H1 (cell line): Measurements from ENCODE around the gene OSCAR.

Experiments used
- ASH2L ChIP-seq: fragments of 200-600, 300-600 bp; sonication (generic); IDR thresholded peaks from one replicate; pipeline ENCODE4 v1.7.1; 2017; ENCODE audit warnings: low read length
- EP300 ChIP-seq, 2 experiments: IDR thresholded peaks; 1 replicate in 1 of 2; 2 replicates in 1 of 2; pipeline ENCODE4 v1.6.1; 2011 to 2012; ENCODE audit warnings: low read depth in 2 of 2, low read length in 2 of 2, mild to moderate bottlenecking in 2 of 2, borderline replicate concordance in 1 of 2, inconsistent platforms in 1 of 2, moderate library complexity in 1 of 2
- EZH2 ChIP-seq: fragments of 200-600 bp; sonication (generic); IDR thresholded peaks from 2 replicates; pipeline ENCODE4 v1.7.1; 2012; ENCODE audit warnings: low read depth, mild to moderate bottlenecking, moderate library complexity, low read length, inconsistent platforms; ENCODE audit not compliant: severe bottlenecking
- FOSL1 ChIP-seq: IDR thresholded peaks from 2 replicates; pipeline ENCODE4 v1.6.1; 2011; ENCODE audit warnings: mild to moderate bottlenecking, low read depth, low read length, moderate library complexity; ENCODE audit not compliant: insufficient read depth
- GABPA ChIP-seq: IDR thresholded peaks from 2 replicates; pipeline ENCODE4 v1.6.1; 2011; ENCODE audit warnings: mild to moderate bottlenecking, low read length, moderate library complexity, borderline replicate concordance; ENCODE audit not compliant: insufficient read depth
- HDAC2 ChIP-seq, 2 experiments: fragments of 300-600 bp in 1 of 2; sonication (generic) in 1 of 2; IDR thresholded peaks; 2 replicates each; pipeline ENCODE4 v1.6.1; 2011 to 2012; ENCODE audit warnings: low read depth in 2 of 2, low read length in 2 of 2, mild to moderate bottlenecking in 2 of 2, moderate library complexity in 2 of 2, borderline replicate concordance in 1 of 2, inconsistent platforms in 1 of 2
- POLR2A ChIP-seq, 2 experiments: IDR thresholded peaks; 1 replicate in 1 of 2; 2 replicates in 1 of 2; pipeline ENCODE4 v1.6.1; 2011; ENCODE audit warnings: low read depth in 2 of 2, low read length in 2 of 2, mild to moderate bottlenecking in 2 of 2; ENCODE audit errors: control extremely low read depth in 1 of 2
- SAP30 ChIP-seq: fragments of 300-600 bp; sonication (generic); IDR thresholded peaks from 2 replicates; pipeline ENCODE4 v1.7.1; 2012; ENCODE audit warnings: low read length, moderate library complexity, mild to moderate bottlenecking, inconsistent platforms; ENCODE audit not compliant: insufficient read depth, insufficient replicate concordance
- TF ChIP-seq, protein P1 (sequence below), 3 experiments: IDR thresholded peaks; 1 replicate in 2 of 3; 2 replicates in 1 of 3; pipeline versions ENCODE4 v1.5.1 to v1.6.1; 2011; ENCODE audit warnings: low read length in 3 of 3, mild to moderate bottlenecking in 3 of 3, inconsistent platforms in 2 of 3, low read depth in 1 of 3, moderate library complexity in 1 of 3; ENCODE audit not compliant: insufficient read depth in 1 of 3; ENCODE audit errors: control extremely low read depth in 1 of 3
- TF ChIP-seq, protein P2 (sequence below): IDR thresholded peaks from 2 replicates; pipeline ENCODE4 v1.6.1; 2012; ENCODE audit warnings: inconsistent platforms
- TF ChIP-seq, protein P3 (sequence below): IDR thresholded peaks from 2 replicates; pipeline ENCODE4 v1.6.1; 2011; ENCODE audit warnings: low read length, improper control_type of control experiment

DNA sequence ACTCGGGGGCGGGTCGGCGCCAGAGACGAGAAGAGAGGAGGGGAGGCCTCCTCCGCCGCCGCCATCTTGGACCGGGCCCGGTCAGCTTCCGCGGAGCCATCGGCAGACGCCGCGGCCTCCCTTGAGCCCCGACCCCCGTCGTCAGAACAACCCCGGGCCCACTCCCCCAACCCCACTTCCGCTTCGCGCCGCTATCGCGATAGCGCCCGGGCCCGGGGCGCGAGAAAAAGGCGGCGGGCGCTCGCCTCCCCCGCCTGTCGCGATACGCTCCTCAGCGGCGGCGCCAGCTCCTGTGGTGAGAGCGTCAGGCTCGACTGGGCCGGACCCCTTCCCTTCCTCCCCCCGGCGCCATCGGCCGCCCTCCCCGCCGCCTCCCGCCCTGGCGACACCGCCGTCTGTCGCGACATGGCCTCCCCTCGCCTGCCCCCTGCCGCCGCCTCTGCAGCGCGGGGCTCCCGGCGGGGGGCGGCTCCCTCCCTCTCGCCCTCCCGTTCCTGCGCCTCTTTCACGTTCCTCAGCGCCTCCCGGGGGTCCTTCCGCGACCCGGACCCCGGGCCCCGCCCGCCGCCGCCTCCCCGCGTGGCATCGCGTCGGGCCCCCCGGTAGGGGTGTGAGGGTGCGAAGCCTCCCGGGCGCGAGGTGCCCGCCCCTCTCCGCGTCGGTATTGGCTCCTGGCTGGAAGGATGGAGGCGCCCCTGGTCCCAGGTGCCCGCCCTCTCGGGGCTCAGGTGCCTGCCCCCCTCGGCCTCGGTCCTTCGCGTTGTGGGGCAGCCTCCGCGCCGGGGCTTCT lies 37.3 kb upstream of the OSCAR start, which contains the start of gene CNOT3:
- TF ChIP-seq, protein P1, sequence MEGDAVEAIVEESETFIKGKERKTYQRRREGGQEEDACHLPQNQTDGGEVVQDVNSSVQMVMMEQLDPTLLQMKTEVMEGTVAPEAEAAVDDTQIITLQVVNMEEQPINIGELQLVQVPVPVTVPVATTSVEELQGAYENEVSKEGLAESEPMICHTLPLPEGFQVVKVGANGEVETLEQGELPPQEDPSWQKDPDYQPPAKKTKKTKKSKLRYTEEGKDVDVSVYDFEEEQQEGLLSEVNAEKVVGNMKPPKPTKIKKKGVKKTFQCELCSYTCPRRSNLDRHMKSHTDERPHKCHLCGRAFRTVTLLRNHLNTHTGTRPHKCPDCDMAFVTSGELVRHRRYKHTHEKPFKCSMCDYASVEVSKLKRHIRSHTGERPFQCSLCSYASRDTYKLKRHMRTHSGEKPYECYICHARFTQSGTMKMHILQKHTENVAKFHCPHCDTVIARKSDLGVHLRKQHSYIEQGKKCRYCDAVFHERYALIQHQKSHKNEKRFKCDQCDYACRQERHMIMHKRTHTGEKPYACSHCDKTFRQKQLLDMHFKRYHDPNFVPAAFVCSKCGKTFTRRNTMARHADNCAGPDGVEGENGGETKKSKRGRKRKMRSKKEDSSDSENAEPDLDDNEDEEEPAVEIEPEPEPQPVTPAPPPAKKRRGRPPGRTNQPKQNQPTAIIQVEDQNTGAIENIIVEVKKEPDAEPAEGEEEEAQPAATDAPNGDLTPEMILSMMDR (IDR thresholded peaks at IDR 0.05; ENCODE audit: control extremely low read depth in 1 of 3, insufficient read depth in 1 of 3, low read depth in 1 of 3, low read length in 3 of 3) = peak in 1 of 3 experiments; percentile 26; a peak in 1 of 4 replicates
- TF ChIP-seq FOSL1 = no peak
- TF ChIP-seq, protein P2, sequence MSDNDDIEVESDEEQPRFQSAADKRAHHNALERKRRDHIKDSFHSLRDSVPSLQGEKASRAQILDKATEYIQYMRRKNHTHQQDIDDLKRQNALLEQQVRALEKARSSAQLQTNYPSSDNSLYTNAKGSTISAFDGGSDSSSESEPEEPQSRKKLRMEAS = no peak
- no peak for TF ChIP-seq GABPA
- TF ChIP-seq ASH2L = no peak
- TF ChIP-seq HDAC2 (IDR thresholded peaks at IDR 0.05; ENCODE audit: borderline replicate concordance in 1 of 2, low read depth in 2 of 2, low read length in 2 of 2) = no peak
- TF ChIP-seq EP300 (IDR thresholded peaks at IDR 0.05; ENCODE audit: borderline replicate concordance in 1 of 2, low read depth in 2 of 2, low read length in 2 of 2) = no peak
- no peak for TF ChIP-seq EZH2
- TF ChIP-seq, protein P3, sequence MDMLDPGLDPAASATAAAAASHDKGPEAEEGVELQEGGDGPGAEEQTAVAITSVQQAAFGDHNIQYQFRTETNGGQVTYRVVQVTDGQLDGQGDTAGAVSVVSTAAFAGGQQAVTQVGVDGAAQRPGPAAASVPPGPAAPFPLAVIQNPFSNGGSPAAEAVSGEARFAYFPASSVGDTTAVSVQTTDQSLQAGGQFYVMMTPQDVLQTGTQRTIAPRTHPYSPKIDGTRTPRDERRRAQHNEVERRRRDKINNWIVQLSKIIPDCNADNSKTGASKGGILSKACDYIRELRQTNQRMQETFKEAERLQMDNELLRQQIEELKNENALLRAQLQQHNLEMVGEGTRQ = no peak
- peak; percentile 89 for TF ChIP-seq POLR2A (IDR thresholded peaks at IDR 0.05; ENCODE audit: control extremely low read depth in 1 of 2, low read depth in 2 of 2, low read length in 2 of 2)
- no peak for TF ChIP-seq SAP30
